SK-N-SH treated with all-trans-retinoic acid at 6 μM for 48 hours (cell line): Measurements from ENCODE around the gene TTLL10.

Source experiments
- CREB5 ChIP-seq: fragments of 250-450 bp; sonication (Bioruptor Pico); IDR thresholded peaks from 2 replicates; pipeline ENCODE4 v1.5.1; 2020; ENCODE audit warnings: low read depth, mild to moderate bottlenecking, moderate library complexity
- CSDC2 ChIP-seq: fragments of 250-450 bp; sonication (Bioruptor Pico); IDR thresholded peaks from 2 replicates; pipeline ENCODE4 v1.5.0; 2020; ENCODE audit warnings: mild to moderate bottlenecking, moderate library complexity
- GLIS3 ChIP-seq: fragments of 250-450 bp; sonication (Bioruptor Pico); IDR thresholded peaks from 2 replicates; pipeline ENCODE4 v1.5.0; 2020; ENCODE audit warnings: mild to moderate bottlenecking, moderate library complexity
- OSR1 ChIP-seq: fragments of 250-450 bp; sonication (Bioruptor Pico); IDR thresholded peaks from 2 replicates; pipeline ENCODE4 v1.8.0; 2022; ENCODE audit warnings: moderate library complexity, mild to moderate bottlenecking, inconsistent platforms
- PATZ1 ChIP-seq: fragments of 250-450 bp; sonication (Bioruptor Pico); IDR thresholded peaks from 2 replicates; pipeline ENCODE4 v1.8.0; 2020; ENCODE audit warnings: mild to moderate bottlenecking, moderate library complexity, borderline replicate concordance
- RARB ChIP-seq: fragments of 250-450 bp; sonication (Bioruptor Pico); IDR thresholded peaks from 2 replicates; pipeline ENCODE4 v1.8.0; 2021; ENCODE audit warnings: mild to moderate bottlenecking, moderate library complexity
- TCF4 ChIP-seq: fragments of 250-450 bp; sonication (Bioruptor Pico); IDR thresholded peaks from 2 replicates; pipeline ENCODE4 v1.8.0; 2021; ENCODE audit warnings: mild to moderate bottlenecking, moderate library complexity, borderline replicate concordance
- ZFP30 ChIP-seq: fragments of 450-650 bp; formaldehyde crosslinking; IDR thresholded peaks from 2 replicates; pipeline ENCODE4 v1.5.0; 2022; ENCODE audit warnings: mild to moderate bottlenecking, moderate library complexity
- ZNF70 ChIP-seq: fragments of 450-650 bp; formaldehyde crosslinking; IDR thresholded peaks from 2 replicates; pipeline ENCODE4 v1.5.0; 2020; ENCODE audit warnings: mild to moderate bottlenecking, moderate library complexity
- ZNF8 ChIP-seq: fragments of 450-650 bp; formaldehyde crosslinking; IDR thresholded peaks from 2 replicates; pipeline ENCODE4 v1.5.0; 2020; ENCODE audit warnings: mild to moderate bottlenecking, moderate library complexity

GRCh38 chr1:1175221-1176062 is 1.8 kb downstream of the TTLL10 start:
- TF ChIP-seq PATZ1 (CRISPR knock-in tag) (no peak), OSR1 (CRISPR knock-in tag) (no peak), GLIS3 (CRISPR knock-in tag) (no peak), ZFP30 (CRISPR knock-in tag) (no peak), CREB5 (CRISPR knock-in tag) (no peak), ZNF70 (CRISPR knock-in tag) (no peak), ZNF8 (CRISPR knock-in tag) (no peak), TCF4 (CRISPR knock-in tag) (no peak), CSDC2 (CRISPR knock-in tag) (no peak), RARB (CRISPR knock-in tag) (no peak)
